ENCODE results near the gene FUT3. TPM values are rescaled to one million over a fixed set of nuclear protein-coding genes. Genes with fewer than 3 reads are reported as not detected.
"Not testable (repeated sequence)": the region's sequence is repeated elsewhere in the genome, so short reads cannot be mapped to it uniquely, and the experiment has no call there.

FUT3 gene
- total RNA-seq, 1 donor from 2014 or later, result not detected

GRCh38 chr19:5855151-5855550 lies 3.9 kb upstream of the FUT3 start:
- DNase-seq; intact Hi-C loops (cut with micrococcal nuclease); ATAC-seq: not testable (repeated sequence)

- intact Hi-C loops (cut with micrococcal nuclease); ATAC-seq: not testable (repeated sequence)
These were observed 2.9 kb upstream of the FUT3 start for GRCh38 chr19:5854121-5854520.

GRCh38 chr19:5850743-5851293 lies 431 bp downstream of the FUT3 start:
- intact Hi-C loops (cut with micrococcal nuclease), result no loop called here
- DNase-seq (peak; percentile 41), ATAC-seq (no peak)

More at GRCh38 chr19:5854121-5854520, 2.9 kb upstream of the FUT3 start:
- not testable (repeated sequence) for DNase-seq

- DNase-seq (no peak), ATAC-seq (no peak)
- intact Hi-C loops (cut with micrococcal nuclease), result no loop called here
These were observed 1.1 kb downstream of the FUT3 start for GRCh38 chr19:5850189-5850588.

- intact Hi-C loops (cut with micrococcal nuclease); DNase-seq; ATAC-seq: not testable (repeated sequence)
These were observed 2.6 kb downstream of the FUT3 start for GRCh38 chr19:5848621-5849020.

GRCh38 chr19:5847846-5848245 lies 3.4 kb downstream of the FUT3 start:
- ATAC-seq; DNase-seq; intact Hi-C loops (cut with micrococcal nuclease): not testable (repeated sequence)

GRCh38 chr19:5844456-5845433 lies 6.5 kb downstream of the FUT3 start:
- intact Hi-C loops (cut with micrococcal nuclease), result no loop called here
- DNase-seq (no peak), ATAC-seq (no peak)

- intact Hi-C loops (cut with micrococcal nuclease), result no loop called here
- DNase-seq (no peak), ATAC-seq (no peak)
These were observed 7.8 kb downstream of the FUT3 start for GRCh38 chr19:5843295-5843927.

GRCh38 chr19:5841735-5842111 lies 9.5 kb downstream of the FUT3 start:
- intact Hi-C loops (cut with micrococcal nuclease); ATAC-seq; DNase-seq: not testable (repeated sequence)

- intact Hi-C loops (cut with micrococcal nuclease), result no loop called here
- no peak for DNase-seq
- no peak for ATAC-seq
These were observed 11.9 kb downstream of the FUT3 start, which contains the start of gene FUT6 for GRCh38 chr19:5839065-5840017. FUT6 (minus strand) TSS chr19:5839702; CDS start chr19:5832567, 7,135 bp downstream.

GRCh38 chr19:5838353-5839064 lies 12.7 kb downstream of the FUT3 start:
- intact Hi-C loops (cut with micrococcal nuclease), result no loop called here
- ATAC-seq (no peak), DNase-seq (no peak)

- no peak for DNase-seq
- intact Hi-C loops (cut with micrococcal nuclease), result no loop called here
- ATAC-seq, result no peak
These were observed 13.4 kb downstream of the FUT3 start for GRCh38 chr19:5837761-5838352.

GRCh38 chr19:5832527-5833216 lies 18.6 kb downstream of the FUT3 start:
- DNase-seq, result no peak
- intact Hi-C loops (cut with micrococcal nuclease), result no loop called here

GRCh38 chr19:5832061-5832460 lies 19.2 kb downstream of the FUT3 start:
- intact Hi-C loops (cut with micrococcal nuclease), result no loop called here
- no peak for ATAC-seq

More at GRCh38 chr19:5832527-5833216, 18.6 kb downstream of the FUT3 start:
- no peak for ATAC-seq

GRCh38 chr19:5831159-5831558 lies 20.1 kb downstream of the FUT3 start:
- no peak for DNase-seq
- intact Hi-C loops (cut with micrococcal nuclease), result no loop called here
- no peak for ATAC-seq

More at GRCh38 chr19:5832061-5832460, 19.2 kb downstream of the FUT3 start:
- no peak for DNase-seq

GRCh38 chr19:5829567-5830310 lies 21.5 kb downstream of the FUT3 start:
- intact Hi-C loops (cut with micrococcal nuclease), result no loop called here
- ATAC-seq (no peak), DNase-seq (no peak)
